GM18498 (cell line): ENCODE results near the gene HMCN2.
"Not testable (repeated sequence)": the region's sequence is repeated elsewhere in the genome, so short reads cannot be mapped to it uniquely, and the experiment has no call there.

Source experiments
- ATAC-seq: cut with Tn5 transposase; IDR thresholded peaks from one replicate; pipeline ENCODE4 v1.9.1; 2021; ENCODE audit warnings: mild to moderate bottlenecking, moderate library complexity; ENCODE audit not compliant: unreplicated experiment

The HMCN2 gene

GRCh38 chr9:130262771-130263170 lies 2.8 kb upstream of the HMCN2 start:
- no peak for ATAC-seq

- no peak for ATAC-seq
Observed at GRCh38 chr9:130263601-130264413, 1.8 kb upstream of the HMCN2 start.

GRCh38 chr9:130264414-130265350 lies 878 bp upstream of the HMCN2 start:
- no peak for ATAC-seq

- ATAC-seq, result no peak
Observed at GRCh38 chr9:130266236-130267098, 907 bp downstream of the HMCN2 start.

- no peak for ATAC-seq
Observed at GRCh38 chr9:130267930-130268329, 2.4 kb downstream of the HMCN2 start.

- ATAC-seq, result no peak
Observed at GRCh38 chr9:130268521-130269211, 3.1 kb downstream of the HMCN2 start.

- ATAC-seq, result no peak
Observed at GRCh38 chr9:130271473-130271872, 5.9 kb downstream of the HMCN2 start.

GRCh38 chr9:130275156-130275555 lies 9.6 kb downstream of the HMCN2 start:
- ATAC-seq, result no peak

GRCh38 chr9:130276121-130276520 lies 10.6 kb downstream of the HMCN2 start:
- no peak for ATAC-seq

- no peak for ATAC-seq
Observed at GRCh38 chr9:130276955-130277354, 11.4 kb downstream of the HMCN2 start.

- not testable (repeated sequence) for ATAC-seq
Observed at GRCh38 chr9:130277525-130277924, 12.0 kb downstream of the HMCN2 start.

GRCh38 chr9:130283539-130284248 lies 18.1 kb downstream of the HMCN2 start:
- no peak for ATAC-seq

GRCh38 chr9:130284249-130284625 lies 18.7 kb downstream of the HMCN2 start:
- ATAC-seq, result no peak

- no peak for ATAC-seq
Observed at GRCh38 chr9:130284690-130285089, 19.1 kb downstream of the HMCN2 start.

- no peak for ATAC-seq
Observed at GRCh38 chr9:130285271-130285670, 19.7 kb downstream of the HMCN2 start.

- ATAC-seq, result no peak
Observed at GRCh38 chr9:130286072-130286770, 20.7 kb downstream of the HMCN2 start.

- ATAC-seq, result no peak
Observed at GRCh38 chr9:130286781-130287428, 21.3 kb downstream of the HMCN2 start.

- no peak for ATAC-seq
Observed at GRCh38 chr9:130287736-130288135, 22.2 kb downstream of the HMCN2 start.

GRCh38 chr9:130288393-130288792 lies 22.8 kb downstream of the HMCN2 start:
- ATAC-seq, result no peak
